CD14-positive monocyte (primary cell): ENCODE data around the gene TMEM19. TPM values are rescaled to one million over a fixed set of nuclear protein-coding genes. Genes with fewer than 3 reads are reported as not detected.

ENCODE experiments used
- DNase-seq, 3 donors: peaks; one replicate each; pipeline ENCODE4 v3.0.0-alpha.2; 2011 to 2022
- H2AFZ ChIP-seq: 2 replicates; pipeline ENCODE4 v1.6.0; 2012; ENCODE audit warnings: mild to moderate bottlenecking, low read depth, low read length, inconsistent platforms; ENCODE audit not compliant: insufficient read depth, poor library complexity, severe bottlenecking
- H3K27ac ChIP-seq, 2 donors: 1 replicate in 1 of 2; 2 replicates in 1 of 2; pipeline ENCODE4 v1.5.1; 2012 to 2013; ENCODE audit warnings: low read length in 2 of 2, control low read depth in 1 of 2, inconsistent platforms in 1 of 2, low read depth in 1 of 2, mild to moderate bottlenecking in 1 of 2
- H3K27me3 ChIP-seq, 2 donors: one replicate each; pipeline versions ENCODE4 v1.6.0 to v1.6.1; 2011 to 2013; ENCODE audit warnings: low read length in 2 of 2; ENCODE audit not compliant: control insufficient read depth in 2 of 2, insufficient read depth in 2 of 2
- H3K36me3 ChIP-seq, 2 donors: replicated peaks in 1 of 2; 1 replicate in 1 of 2; 2 replicates in 1 of 2; pipeline versions ENCODE4 v1.5.1 to v1.6.1; 2012 to 2013; ENCODE audit warnings: low read length in 2 of 2, control low read depth in 1 of 2, inconsistent platforms in 1 of 2, mild to moderate bottlenecking in 1 of 2; ENCODE audit not compliant: insufficient read depth in 2 of 2, control insufficient read depth in 1 of 2
- H3K4me1 ChIP-seq, 2 donors: 1 replicate in 1 of 2; 2 replicates in 1 of 2; pipeline versions ENCODE4 v1.5.1 to v1.6.1; 2012 to 2013; ENCODE audit warnings: low read length in 2 of 2, control low read depth in 1 of 2, inconsistent platforms in 1 of 2, mild to moderate bottlenecking in 1 of 2, moderate library complexity in 1 of 2; ENCODE audit not compliant: insufficient read depth in 2 of 2, control insufficient read depth in 1 of 2
- H3K4me2 ChIP-seq: replicated peaks from 2 replicates; pipeline ENCODE3; 2012; ENCODE audit warnings: low read length, moderate library complexity, mild to moderate bottlenecking; ENCODE audit not compliant: poor library complexity, severe bottlenecking; ENCODE audit errors: extremely low read depth
- H3K4me3 ChIP-seq, 3 experiments: fragments of 200-600 bp in 1 of 3; sonication (generic) in 1 of 3; replicated peaks in 1 of 3; 1 replicate in 2 of 3; 2 replicates in 1 of 3; pipeline ENCODE4 v1.5.1; 2011 to 2013; ENCODE audit warnings: low read length in 3 of 3, mild to moderate bottlenecking in 3 of 3, control low read depth in 2 of 3, low read depth in 2 of 3, inconsistent platforms in 1 of 3, moderate library complexity in 1 of 3
- H3K79me2 ChIP-seq: 2 replicates; pipeline ENCODE4 v1.6.0; 2012; ENCODE audit warnings: mild to moderate bottlenecking, control low read depth, inconsistent platforms, low read length, moderate library complexity; ENCODE audit not compliant: insufficient read depth
- H3K9ac ChIP-seq: 2 replicates; pipeline ENCODE4 v1.6.0; 2017; ENCODE audit warnings: low read length, mild to moderate bottlenecking; ENCODE audit not compliant: insufficient read depth, poor library complexity, severe bottlenecking
- H3K9me3 ChIP-seq, 2 donors: replicated peaks in 1 of 2; 1 replicate in 1 of 2; 2 replicates in 1 of 2; pipeline versions ENCODE4 v1.5.1 to v1.6.1; 2012 to 2013; ENCODE audit warnings: low read length in 2 of 2, control low read depth in 1 of 2; ENCODE audit not compliant: control insufficient read depth in 1 of 2, insufficient read depth in 1 of 2
- H4K20me1 ChIP-seq: 2 replicates; pipeline ENCODE4 v1.6.0; 2012; ENCODE audit warnings: mild to moderate bottlenecking, low read length, control low read depth, moderate library complexity; ENCODE audit not compliant: insufficient read depth
- H3K27ac Mint-ChIP-seq, 7 donors: one replicate each; pipeline ENCODE4 v1.8.0; 2020; ENCODE audit warnings: mild to moderate bottlenecking in 7 of 7, mixed read lengths in 7 of 7, moderate library complexity in 6 of 7, inconsistent platforms in 2 of 7
- H3K27me3 Mint-ChIP-seq, 3 donors: one replicate each; pipeline ENCODE4 v1.8.0; 2021 to 2022; ENCODE audit warnings: low read depth in 3 of 3, mild to moderate bottlenecking in 3 of 3, mixed read lengths in 3 of 3, moderate library complexity in 3 of 3, inconsistent platforms in 1 of 3
- H3K36me3 Mint-ChIP-seq, 2 donors: one replicate each; pipeline ENCODE4 v1.8.0; 2020; ENCODE audit warnings: mixed read lengths in 2 of 2, inconsistent platforms in 1 of 2, mild to moderate bottlenecking in 1 of 2
- H3K4me1 Mint-ChIP-seq: one replicate; pipeline ENCODE4 v1.8.0; 2020; ENCODE audit warnings: mild to moderate bottlenecking, mixed read lengths
- H3K4me3 Mint-ChIP-seq, 2 donors: one replicate each; pipeline ENCODE4 v1.8.0; 2020; ENCODE audit warnings: mild to moderate bottlenecking in 2 of 2, mixed read lengths in 2 of 2, moderate library complexity in 1 of 2
- H3K9me3 Mint-ChIP-seq, 7 donors: one replicate each; pipeline ENCODE4 v1.8.0; 2020 to 2022; ENCODE audit warnings: mixed read lengths in 7 of 7, mild to moderate bottlenecking in 6 of 7, moderate library complexity in 6 of 7, inconsistent platforms in 2 of 7
- CTCF ChIP-seq: fragments of 200-600 bp; IDR thresholded peaks from one replicate; pipeline ENCODE4 v1.8.0; 2022; ENCODE audit warnings: antibody characterized with exemption, mild to moderate bottlenecking
- WGBS: methylation state at CpG from one replicate; pipeline ENCODE4 v1.1.5; 2013; ENCODE audit warnings: missing lambda C conversion rate; ENCODE audit not compliant: insufficient coverage; 5-methylcytosine and 5-hydroxymethylcytosine counted together
- intact Hi-C, 2 donors: fragments of 100-400 bp; cut with micrococcal nuclease; formaldehyde crosslinking; loops; one replicate each; pipeline versions ENCODE4 v1.15.0 to v1.15.1; 2023
- polyA plus RNA-seq, 3 donors: library from polyadenylated mRNA; depleted of rRNA in 1 of 3; unstranded in 2 of 3; stranded (reverse) in 1 of 3; fragments of 300-500 nt in 2 of 3; fragments of >200 nt in 1 of 3; fragmentation: Illumina TruSeq in 2 of 3; gene quantifications; 1 replicate in 2 of 3; 2 replicates in 1 of 3; pipeline ENCODE4 v1.2.3, GENCODE V29; 2012 to 2021

The TMEM19 gene
- polyA plus RNA-seq, 3 donors: 9.1 to 39.7 (median 25.4) TPM

DNA sequence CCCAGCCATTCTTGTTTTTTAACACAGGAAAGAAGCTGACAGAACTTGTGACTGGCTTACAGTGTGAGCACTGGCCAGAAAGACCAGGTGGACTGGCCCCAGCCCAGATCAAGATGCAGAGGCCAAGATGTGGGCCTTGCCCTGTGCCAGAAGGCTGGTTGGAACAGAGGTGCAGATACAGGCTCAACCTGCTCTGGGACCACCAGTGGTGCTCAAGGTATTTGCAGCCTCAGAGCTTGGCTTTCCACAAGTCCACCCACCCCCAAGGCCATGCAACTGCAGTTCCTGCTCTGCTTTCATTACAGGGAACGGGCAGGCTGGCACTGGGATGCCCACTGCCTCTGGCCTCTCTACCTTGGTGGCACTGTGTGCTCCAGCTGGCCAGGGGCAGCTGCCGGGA lies 45.6 kb upstream of the TMEM19 start:
- Mint-ChIP-seq H3K4me3 (no peak overlapping the region), H3K9me3 (no peaks in the 10 kb centered on the region), H3K4me1 (peaks cover 12% of the 10 kb centered on the region), H3K36me3 (peaks cover 74 to 86% of the 10 kb centered on the region in 2 donors), H3K27ac (peak overlapping the region in 2 of 7 donors; percentile 54 to 60), H3K27me3 (peaks cover 0 to 2% (median 0%) of the 10 kb centered on the region in 3 donors)
- TF ChIP-seq CTCF: no peak
- WGBS: no CpG with 5 or more reads among the region's 2 CpGs
- H3K36me3 ChIP-seq: peaks cover 84 to 99% of the 10 kb centered on the region in 2 donors
- peaks cover 5 to 9% of the 10 kb centered on the region in 2 donors for H3K4me1 ChIP-seq
- H3K9me3 ChIP-seq: no peaks in the 10 kb centered on the region
- H3K79me2 ChIP-seq: peaks cover 61% of the 10 kb centered on the region
- peaks cover 91% of the 10 kb centered on the region for H4K20me1 ChIP-seq
- H3K27ac ChIP-seq: peak overlapping the region in 1 of 2 donors; percentile 28
- no peak overlapping the region for H3K4me3 ChIP-seq
- intact Hi-C loops: loop anchor here in 1 of 2 donors (10.0 kb wide), 1 partner anchor 114 kb away; the partner anchor contains the start of gene RAB21
- no peak overlapping the region for H2AFZ ChIP-seq
- DNase-seq: no peak
- H3K4me2 ChIP-seq: no peak overlapping the region
- H3K9ac ChIP-seq: no peak overlapping the region
- H3K27me3 ChIP-seq: no peaks in the 10 kb centered on the region

- Mint-ChIP-seq H3K27me3 (peaks cover 0 to 2% (median 0%) of the 10 kb centered on the region in 3 donors), H3K4me3 (no peak overlapping the region), H3K9me3 (no peaks in the 10 kb centered on the region), H3K36me3 (peaks cover 67 to 78% of the 10 kb centered on the region in 2 donors), H3K4me1 (peaks cover 15% of the 10 kb centered on the region), H3K27ac (peak overlapping the region in 1 of 7 donors; percentile 50)
- Histone ChIP-seq H3K36me3 (peaks cover 76 to 96% of the 10 kb centered on the region in 2 donors), H3K4me1 (peaks cover 8 to 20% of the 10 kb centered on the region in 2 donors), H3K27ac (peak overlapping the region in 1 of 2 donors; percentile 15), H2AFZ (no peak overlapping the region), H3K27me3 (no peaks in the 10 kb centered on the region), H3K4me2 (no peak overlapping the region), H3K4me3 (no peak overlapping the region), H3K79me2 (peaks cover 69% of the 10 kb centered on the region), H3K9me3 (no peaks in the 10 kb centered on the region), H4K20me1 (peaks cover 91% of the 10 kb centered on the region), H3K9ac (no peak overlapping the region)
- no peak for TF ChIP-seq CTCF
- WGBS: no CpG with 5 or more reads among the region's 2 CpGs
- intact Hi-C loops: loop anchor here in 1 of 2 donors (10.0 kb wide), 1 partner anchor 113 kb away; the partner anchor contains the start of gene RAB21
- DNase-seq: no peak
Observed at GRCh38 chr12:71641390-71641789, 44.5 kb upstream of the TMEM19 start.
